Sigmoid colon (tissue), 4 donors: ENCODE data around the gene ATOH8.

Experiments used
- EP300 ChIP-seq, 4 donors: sonication (generic); formaldehyde crosslinking; IDR thresholded peaks; one replicate each; pipeline ENCODE4 v1.6.1; 2017; ENCODE audit warnings: antibody characterized with exemption in 4 of 4
- POLR2A ChIP-seq, 2 donors: fragments of 450-650 bp; IDR thresholded peaks; one replicate each; pipeline ENCODE4 v1.6.1; 2016; ENCODE audit warnings: antibody characterized with exemption in 2 of 2, mild to moderate bottlenecking in 2 of 2, moderate library complexity in 2 of 2
- TF ChIP-seq, protein P1 (sequence below), 4 experiments: fragments of 450-650 bp in 3 of 4; fragments of 200-600 bp in 1 of 4; IDR thresholded peaks; one replicate each; pipeline ENCODE4 v1.5.1; 2016 to 2019; ENCODE audit warnings: antibody characterized with exemption in 4 of 4, mild to moderate bottlenecking in 3 of 4, moderate library complexity in 2 of 4

DNA sequence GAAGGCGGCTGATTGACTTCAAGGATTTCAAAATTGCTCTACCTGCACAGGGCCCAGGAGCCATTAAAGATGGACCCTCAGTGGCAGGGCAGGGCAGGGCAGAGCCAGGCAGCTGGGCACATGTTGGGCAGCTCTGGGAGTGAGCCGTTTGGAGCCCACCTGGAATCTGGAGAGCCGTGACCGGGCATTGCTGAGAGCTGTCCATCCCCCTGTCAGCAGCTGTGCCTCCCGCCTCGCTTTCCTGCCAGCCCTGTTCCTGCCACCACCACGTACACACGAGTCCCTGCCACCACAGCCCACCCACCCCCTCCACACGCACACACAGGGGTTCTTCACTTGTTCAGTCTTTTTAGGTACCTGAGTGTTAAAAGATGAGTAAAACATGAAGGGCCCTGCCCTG is 22.9 kb downstream of the ATOH8 start:
- TF ChIP-seq POLR2A (IDR thresholded peaks at IDR 0.05) (no peak), EP300 (IDR thresholded peaks at IDR 0.05) (no peak)
- TF ChIP-seq, protein P1, sequence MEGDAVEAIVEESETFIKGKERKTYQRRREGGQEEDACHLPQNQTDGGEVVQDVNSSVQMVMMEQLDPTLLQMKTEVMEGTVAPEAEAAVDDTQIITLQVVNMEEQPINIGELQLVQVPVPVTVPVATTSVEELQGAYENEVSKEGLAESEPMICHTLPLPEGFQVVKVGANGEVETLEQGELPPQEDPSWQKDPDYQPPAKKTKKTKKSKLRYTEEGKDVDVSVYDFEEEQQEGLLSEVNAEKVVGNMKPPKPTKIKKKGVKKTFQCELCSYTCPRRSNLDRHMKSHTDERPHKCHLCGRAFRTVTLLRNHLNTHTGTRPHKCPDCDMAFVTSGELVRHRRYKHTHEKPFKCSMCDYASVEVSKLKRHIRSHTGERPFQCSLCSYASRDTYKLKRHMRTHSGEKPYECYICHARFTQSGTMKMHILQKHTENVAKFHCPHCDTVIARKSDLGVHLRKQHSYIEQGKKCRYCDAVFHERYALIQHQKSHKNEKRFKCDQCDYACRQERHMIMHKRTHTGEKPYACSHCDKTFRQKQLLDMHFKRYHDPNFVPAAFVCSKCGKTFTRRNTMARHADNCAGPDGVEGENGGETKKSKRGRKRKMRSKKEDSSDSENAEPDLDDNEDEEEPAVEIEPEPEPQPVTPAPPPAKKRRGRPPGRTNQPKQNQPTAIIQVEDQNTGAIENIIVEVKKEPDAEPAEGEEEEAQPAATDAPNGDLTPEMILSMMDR (IDR thresholded peaks at IDR 0.05), result no peak
